ENCODE data around the gene RIPOR1. TPM values are rescaled to one million over a fixed set of nuclear protein-coding genes. Genes with fewer than 3 reads are reported as not detected.

The RIPOR1 gene
- total RNA-seq, 2 donors from 2014 or later: 43.9 to 66.9 TPM

DNA sequence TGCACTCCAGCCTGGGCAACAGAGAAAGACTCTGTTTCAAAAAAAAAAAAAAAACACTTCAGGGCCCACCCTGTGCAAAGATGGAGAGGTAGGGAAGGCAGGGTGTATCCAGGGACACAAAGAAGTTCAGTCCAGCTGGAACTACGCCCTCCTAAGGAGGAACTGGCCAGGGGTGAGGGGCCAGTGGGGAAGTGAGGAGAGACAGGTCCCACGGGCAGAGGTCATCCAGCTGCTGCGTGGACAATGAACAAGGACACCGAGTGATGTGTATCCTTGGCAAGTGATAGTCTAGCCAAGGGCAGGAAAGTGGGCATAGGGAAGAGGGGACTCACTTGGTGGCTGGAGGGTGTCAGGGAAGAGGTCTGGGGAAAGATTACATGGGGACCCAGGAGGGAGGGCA is 9.4 kb upstream of the RIPOR1 start:
- H3K9me3 ChIP-seq: no peaks in the 10 kb centered on the region
- H3K4me1 ChIP-seq: peaks cover 0 to 12% of the 10 kb centered on the region in 2 donors
- no peaks in the 10 kb centered on the region for H3K36me3 ChIP-seq
- DNase-seq (ENCODE audit: low spot score): no peak
- H3K27me3 ChIP-seq: no peaks in the 10 kb centered on the region
- H3K4me3 ChIP-seq: no peak overlapping the region
- H3K27ac ChIP-seq: no peak overlapping the region
- TF ChIP-seq, protein P1, sequence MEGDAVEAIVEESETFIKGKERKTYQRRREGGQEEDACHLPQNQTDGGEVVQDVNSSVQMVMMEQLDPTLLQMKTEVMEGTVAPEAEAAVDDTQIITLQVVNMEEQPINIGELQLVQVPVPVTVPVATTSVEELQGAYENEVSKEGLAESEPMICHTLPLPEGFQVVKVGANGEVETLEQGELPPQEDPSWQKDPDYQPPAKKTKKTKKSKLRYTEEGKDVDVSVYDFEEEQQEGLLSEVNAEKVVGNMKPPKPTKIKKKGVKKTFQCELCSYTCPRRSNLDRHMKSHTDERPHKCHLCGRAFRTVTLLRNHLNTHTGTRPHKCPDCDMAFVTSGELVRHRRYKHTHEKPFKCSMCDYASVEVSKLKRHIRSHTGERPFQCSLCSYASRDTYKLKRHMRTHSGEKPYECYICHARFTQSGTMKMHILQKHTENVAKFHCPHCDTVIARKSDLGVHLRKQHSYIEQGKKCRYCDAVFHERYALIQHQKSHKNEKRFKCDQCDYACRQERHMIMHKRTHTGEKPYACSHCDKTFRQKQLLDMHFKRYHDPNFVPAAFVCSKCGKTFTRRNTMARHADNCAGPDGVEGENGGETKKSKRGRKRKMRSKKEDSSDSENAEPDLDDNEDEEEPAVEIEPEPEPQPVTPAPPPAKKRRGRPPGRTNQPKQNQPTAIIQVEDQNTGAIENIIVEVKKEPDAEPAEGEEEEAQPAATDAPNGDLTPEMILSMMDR (IDR thresholded peaks at IDR 0.05): no peak

DNA sequence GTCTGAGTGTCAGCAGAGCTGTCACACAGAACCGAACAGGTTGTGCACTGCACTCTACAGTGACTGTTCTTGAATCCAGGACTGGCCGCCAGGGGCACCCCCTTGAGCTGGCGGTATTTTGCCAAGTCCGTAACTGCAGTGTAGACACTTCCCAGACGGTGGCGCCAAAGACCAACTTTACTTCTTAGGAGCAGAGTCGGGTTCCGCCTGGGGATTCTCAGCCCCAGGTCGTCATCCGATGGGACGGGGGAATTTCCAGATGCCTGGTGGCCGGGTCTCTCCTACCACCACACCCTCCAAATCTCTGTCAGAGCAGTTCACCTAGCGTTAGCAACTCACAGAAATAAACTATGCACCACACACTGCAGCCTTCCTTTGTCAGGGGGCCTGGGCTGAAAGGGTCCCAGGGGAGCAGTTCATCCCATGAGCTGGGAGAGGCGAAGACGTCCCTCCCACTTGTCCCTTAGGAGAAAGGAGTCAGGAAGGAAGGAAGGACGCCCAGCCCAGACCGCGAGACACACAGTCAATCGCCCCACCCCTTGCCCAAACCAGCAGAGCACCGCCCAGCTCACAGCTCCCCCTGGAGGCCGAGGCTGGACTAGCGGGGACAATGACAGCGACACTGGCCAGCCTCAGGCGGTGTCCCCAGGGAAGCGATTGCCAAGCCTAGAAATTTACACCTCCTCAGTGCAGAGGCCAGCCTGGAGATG is 7.4 kb upstream of the RIPOR1 start:
- Histone ChIP-seq H3K4me1 (peaks cover 0 to 12% of the 10 kb centered on the region in 2 donors), H3K9me3 (no peaks in the 10 kb centered on the region), H3K36me3 (no peaks in the 10 kb centered on the region), H3K27ac (peak overlapping the region; percentile 91 to 97), H3K4me3 (peak overlapping the region; percentile 33 to 49), H3K27me3 (no peaks in the 10 kb centered on the region)
- TF ChIP-seq, protein P1 (IDR thresholded peaks at IDR 0.05): peak; percentile 73 to 78
- DNase-seq (ENCODE audit: low spot score): peak; percentile 98

DNA sequence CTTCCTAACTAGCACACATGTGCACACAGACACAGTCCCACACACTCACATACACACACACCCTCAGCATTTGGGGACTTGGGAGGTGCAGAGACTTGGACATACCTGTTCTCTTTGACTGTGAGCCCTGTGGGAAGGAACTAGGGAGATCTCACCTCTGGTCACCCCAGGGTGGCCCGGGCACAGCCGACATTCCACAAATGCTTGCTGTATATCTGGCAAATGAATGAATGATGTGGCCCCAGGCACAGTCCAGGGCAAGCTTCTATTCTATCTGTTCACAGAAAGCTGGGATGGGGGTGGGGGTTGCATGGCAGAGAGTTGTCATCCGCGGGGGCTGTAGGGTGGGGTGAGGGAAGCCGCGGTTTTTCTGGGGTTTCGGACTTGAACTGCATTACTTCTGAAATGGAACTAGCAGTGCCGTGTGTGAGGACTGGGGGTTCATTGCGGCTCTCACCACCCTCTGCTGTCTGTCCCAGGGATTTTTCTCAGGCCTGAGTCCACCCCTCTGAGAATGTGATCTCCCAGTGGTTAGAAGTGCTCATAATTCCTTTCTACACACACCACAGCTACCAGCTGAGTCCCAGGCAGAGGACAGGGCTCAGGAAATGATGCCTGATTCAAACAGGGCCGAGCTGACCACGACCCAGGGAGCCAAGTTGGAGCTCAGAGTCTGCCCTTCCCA is 3.3 kb upstream of the RIPOR1 start:
- H3K4me3 ChIP-seq: no peak overlapping the region
- no peak overlapping the region for H3K27ac ChIP-seq
- no peaks in the 10 kb centered on the region for H3K27me3 ChIP-seq
- TF ChIP-seq, protein P1 (IDR thresholded peaks at IDR 0.05): no peak
- peaks cover 0 to 22% of the 10 kb centered on the region in 2 donors for H3K4me1 ChIP-seq
- no peak for DNase-seq (ENCODE audit: low spot score)
- H3K9me3 ChIP-seq: no peaks in the 10 kb centered on the region
- H3K36me3 ChIP-seq: no peaks in the 10 kb centered on the region

DNA sequence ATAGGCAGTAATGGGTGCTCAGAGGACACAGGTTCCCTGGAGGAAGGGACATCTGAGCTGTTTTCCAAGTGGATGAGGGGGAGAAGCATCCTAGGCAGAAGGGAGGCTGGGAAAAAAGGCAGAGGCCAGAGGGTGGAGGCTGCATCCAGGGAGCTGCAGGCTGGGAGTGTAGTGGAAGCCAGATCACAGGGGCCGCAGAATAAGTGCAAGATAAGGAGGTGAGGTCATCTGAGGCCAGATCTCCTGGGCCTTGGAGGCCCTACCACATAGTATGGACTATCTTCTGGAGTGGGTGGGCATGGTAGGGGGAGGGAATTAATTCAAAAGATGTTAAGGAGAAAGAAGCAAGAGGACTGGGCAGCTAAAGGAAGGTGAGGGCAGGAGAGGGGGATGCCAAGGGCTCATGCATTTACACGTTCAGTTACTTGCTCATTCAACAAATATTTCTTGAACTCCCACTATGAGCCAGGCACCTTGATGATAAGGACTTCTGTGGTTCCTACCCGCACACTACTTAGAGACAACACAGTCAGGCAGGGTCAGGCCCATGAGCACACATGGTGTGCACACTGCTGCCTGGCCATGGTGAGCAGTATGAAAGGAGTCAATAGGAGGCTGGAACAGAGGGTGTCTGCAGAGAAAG is 2.4 kb upstream of the RIPOR1 start:
- Histone ChIP-seq H3K27ac (no peak overlapping the region), H3K9me3 (no peaks in the 10 kb centered on the region), H3K4me3 (no peak overlapping the region), H3K4me1 (peaks cover 0 to 27% of the 10 kb centered on the region in 2 donors), H3K36me3 (no peaks in the 10 kb centered on the region), H3K27me3 (no peaks in the 10 kb centered on the region)
- TF ChIP-seq, protein P1 (IDR thresholded peaks at IDR 0.05): no peak
- DNase-seq (ENCODE audit: low spot score): no peak

DNA sequence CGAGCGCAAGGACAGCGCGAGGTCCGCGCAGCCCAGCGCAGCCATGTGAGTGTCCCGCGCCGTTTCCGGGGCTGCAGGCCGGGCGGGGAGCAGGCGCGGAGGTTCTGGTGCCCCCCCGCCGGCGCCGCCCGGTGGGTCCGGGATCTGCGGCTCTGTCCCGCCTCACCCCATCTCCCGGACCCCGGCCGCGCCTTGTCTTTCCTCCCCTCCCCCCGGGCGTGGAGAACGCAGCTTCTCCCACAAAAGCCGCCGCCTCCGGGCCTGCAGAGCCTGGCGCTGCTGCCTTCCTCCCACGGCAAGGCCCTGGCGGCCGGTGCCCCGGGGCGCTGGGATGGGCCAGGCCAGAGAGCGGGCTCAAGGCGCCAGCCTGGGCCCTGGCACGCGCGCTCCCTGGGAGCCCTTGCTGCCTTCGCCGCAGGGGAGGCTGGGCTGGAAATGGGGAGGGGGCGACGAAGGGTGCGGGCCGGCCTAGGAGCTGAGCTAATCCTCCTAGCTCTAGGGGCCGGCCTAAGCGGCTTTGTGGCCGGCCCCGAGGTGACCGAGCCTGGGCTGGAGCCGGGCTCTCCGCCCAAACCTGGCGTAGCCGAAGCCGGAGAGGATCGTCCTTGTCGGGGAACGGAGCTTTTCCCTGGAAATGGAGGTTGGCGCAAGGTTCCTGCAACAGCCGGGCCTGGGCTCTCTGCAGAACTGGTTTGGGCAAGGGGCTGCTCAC is 397 bp downstream of the RIPOR1 start:
- no peak for DNase-seq (ENCODE audit: low spot score)
- no peaks in the 10 kb centered on the region for H3K9me3 ChIP-seq
- H3K27me3 ChIP-seq: no peaks in the 10 kb centered on the region
- TF ChIP-seq, protein P1 (IDR thresholded peaks at IDR 0.05): no peak
- H3K36me3 ChIP-seq: no peaks in the 10 kb centered on the region
- H3K4me3 ChIP-seq: peak overlapping the region; percentile 77 to 81
- H3K27ac ChIP-seq: peak overlapping the region; percentile 96 to 97
- peaks cover 0 to 43% of the 10 kb centered on the region in 2 donors for H3K4me1 ChIP-seq
